Erythroblast (primary cell): Measurements from ENCODE around the gene PRKCE.

Experiments
- DNase-seq, 2 experiments: peaks; one replicate each; lab custom pipeline; 2025; lab: John Stamatoyannopoulos, UW
- GATA1 ChIP-seq: IDR thresholded peaks from 2 replicates; pipeline ENCODE4 v1.6.1; 2011; ENCODE audit warnings: low read depth, mild to moderate bottlenecking, control low read depth, low read length, moderate library complexity
- POLR2A ChIP-seq: IDR thresholded peaks from 2 replicates; pipeline ENCODE4 v1.6.1; 2011; ENCODE audit warnings: mild to moderate bottlenecking, low read length

Gene PRKCE

DNA sequence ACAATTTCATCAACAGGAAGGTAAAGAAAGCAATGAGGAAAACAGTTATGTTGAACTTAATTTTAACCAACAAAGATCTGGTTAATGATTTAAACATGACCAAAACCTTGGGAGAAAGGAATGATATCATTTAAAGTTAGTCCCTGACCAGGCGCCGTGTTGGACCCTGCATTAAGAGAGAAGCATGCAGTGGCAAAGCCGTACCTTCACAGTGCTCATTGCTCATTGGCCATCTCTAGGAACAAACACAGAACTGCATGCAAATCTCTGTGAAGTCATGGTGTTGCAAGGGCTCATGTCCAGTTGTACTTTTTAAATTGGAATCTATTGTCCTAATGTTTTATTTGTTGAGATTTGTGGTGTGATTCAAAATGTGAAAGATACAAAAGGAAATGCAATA is 28.4 kb upstream of the PRKCE start:
- TF ChIP-seq GATA1 (no peak), POLR2A (no peak)
- DNase-seq, result no peak

DNA sequence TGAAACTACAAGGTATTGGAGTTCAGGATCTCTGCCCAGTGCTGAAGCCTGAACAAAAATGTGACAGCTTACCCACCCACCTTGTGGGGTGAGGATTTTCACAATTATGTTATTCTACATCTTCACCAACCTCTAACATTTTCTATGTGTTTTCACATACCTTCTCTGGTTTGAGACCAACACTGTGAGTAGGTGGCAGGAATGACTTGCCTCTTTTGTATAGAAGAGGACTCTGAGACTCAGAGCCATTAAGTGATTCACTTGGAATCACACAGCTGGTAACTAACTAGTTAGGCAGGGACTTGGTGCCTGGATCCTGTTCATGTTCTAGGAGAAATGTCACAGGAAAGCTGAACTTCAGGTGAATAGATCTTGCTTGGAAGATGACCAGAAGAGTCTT is 25.7 kb upstream of the PRKCE start:
- TF ChIP-seq GATA1, result no peak
- no peak for TF ChIP-seq POLR2A
- DNase-seq, result no peak

DNA sequence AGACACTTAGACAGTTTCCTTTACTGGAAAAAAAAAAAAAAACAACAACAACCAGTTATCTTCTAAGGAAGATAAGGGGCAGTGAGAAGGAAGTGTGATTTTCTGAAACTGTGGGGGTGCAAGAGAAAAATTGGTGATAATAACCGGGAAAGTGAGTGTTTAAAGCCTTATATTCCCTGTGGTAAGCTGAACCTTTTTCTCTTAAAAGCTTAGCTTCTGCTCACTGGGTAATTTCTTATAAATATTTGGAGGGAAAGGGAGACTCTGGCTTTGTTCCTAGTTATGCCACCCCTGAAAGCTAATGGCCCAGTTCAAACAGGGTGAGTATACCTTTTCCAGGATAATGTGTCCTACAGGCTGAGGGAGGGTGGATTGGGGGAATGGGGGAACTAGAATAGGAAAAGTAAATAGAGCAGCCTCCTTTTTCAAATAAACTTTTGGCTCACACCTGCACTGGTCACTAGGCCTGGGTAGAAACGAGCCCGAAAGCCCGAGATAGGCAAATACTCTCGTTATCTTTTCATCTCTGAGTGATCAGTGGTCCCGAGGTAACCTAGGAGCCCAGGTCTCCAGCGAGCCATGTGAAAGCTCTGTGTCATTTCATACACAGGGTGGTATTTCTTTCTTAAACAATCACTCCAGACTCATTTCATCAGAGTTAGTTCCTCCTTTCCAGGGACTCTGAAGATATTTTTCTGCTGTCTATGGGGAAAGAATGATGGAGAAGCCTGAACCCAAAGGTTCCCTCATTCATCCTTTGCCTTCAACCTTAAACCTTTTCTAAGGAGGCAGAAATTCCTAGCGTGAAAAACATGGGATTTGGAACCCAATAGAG is 24.9 kb upstream of the PRKCE start:
- TF ChIP-seq GATA1 (no peak), POLR2A (no peak)
- DNase-seq, result no peak

DNA sequence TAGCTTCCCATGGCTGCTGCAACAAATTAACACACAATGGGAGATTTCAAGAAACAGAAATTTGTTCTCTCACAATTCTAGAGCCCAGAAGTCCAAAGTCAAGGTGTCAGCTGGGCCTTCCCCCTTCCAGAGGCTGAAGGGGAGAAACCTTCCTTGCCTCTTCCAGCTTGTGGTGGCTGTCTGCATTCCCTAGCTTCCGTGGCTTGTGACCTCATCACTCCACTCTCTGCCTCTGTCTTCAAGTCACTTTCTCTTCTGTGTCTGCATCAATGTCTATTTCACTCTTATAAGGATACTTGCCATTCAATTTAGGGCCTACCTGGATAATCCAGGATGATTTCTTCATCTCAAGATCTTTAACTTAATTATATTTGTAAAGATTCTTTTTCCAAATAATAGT is 23.6 kb upstream of the PRKCE start:
- no peak for DNase-seq
- TF ChIP-seq GATA1 (no peak), POLR2A (no peak)

DNA sequence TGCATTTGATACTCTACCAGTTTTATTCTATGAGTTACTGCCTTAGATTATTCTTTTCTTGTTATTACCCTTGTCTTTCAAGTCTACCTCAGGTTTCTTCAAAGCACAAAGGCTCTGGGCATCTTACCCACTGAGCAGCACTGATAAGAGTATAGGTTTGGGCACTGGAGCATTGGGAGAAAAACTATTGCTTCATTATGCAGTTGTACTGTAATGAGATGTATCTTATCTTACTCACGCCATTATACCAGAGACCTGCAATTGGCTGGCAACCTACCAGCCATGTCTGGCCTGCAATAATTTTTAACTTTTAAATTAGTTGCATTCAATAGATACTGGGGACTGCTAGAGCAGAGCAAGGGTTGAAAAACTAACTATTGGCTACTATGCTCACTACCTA is 21.5 kb upstream of the PRKCE start:
- TF ChIP-seq POLR2A (no peak), GATA1 (no peak)
- no peak for DNase-seq

DNA sequence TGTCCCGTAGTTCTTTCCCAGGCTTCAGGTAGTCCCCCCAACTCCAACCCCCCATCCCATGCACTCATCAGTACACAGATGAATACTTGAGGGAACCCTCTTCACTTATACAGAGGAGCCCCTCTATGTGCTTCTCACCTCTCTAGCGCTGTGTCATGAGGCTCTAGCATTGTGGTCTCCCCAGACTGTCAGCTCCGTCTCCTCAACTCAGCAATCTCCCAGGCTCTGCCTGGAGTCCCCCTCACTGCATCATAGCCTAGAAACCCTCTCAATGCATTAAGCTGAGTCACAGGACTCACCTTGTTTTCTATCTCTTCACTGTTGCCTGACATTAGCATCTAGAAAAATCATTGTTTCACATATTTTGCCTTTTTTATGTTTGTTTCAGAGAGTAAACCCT is 20.2 kb upstream of the PRKCE start:
- TF ChIP-seq POLR2A (no peak), GATA1 (no peak)
- no peak for DNase-seq

DNA sequence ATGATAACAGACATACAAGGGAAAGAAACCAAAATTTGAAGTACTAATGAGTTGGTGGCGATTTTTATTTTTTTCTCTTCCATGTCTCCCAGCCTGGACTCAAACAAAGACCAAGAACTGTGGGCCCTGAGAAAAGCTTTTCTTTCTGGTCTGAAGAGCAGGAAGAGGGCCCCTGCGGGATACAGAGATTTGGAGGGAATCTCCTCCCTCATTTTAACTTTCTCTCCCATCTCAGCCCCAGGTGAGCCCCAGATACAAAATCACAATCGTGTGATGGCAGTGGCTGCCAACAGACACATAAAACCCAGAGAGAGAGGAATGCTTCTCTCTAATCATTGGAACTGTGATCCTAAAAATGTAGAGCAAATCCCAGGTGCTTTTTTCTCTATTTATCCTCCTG is 19.5 kb upstream of the PRKCE start:
- no peak for DNase-seq
- no peak for TF ChIP-seq POLR2A
- TF ChIP-seq GATA1, result no peak

DNA sequence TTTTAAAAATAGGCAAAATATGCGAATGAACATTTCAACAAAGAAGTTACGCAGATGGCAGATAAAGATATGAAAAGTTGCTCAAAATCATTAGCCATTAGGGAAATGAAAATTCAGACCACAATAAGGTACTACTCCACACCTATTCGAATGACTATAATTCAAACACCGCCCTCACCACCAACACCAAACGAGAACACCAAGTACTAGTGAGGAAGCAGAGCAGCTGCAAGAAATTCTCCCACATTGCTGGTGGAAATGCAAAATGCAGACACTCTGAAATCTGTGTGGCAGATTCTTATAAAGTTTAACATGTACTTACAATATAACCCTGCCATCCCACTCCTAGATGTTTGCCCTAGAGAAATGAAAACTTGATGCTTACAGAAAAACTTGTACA is 17.3 kb upstream of the PRKCE start:
- no peak for TF ChIP-seq POLR2A
- no peak for TF ChIP-seq GATA1

DNA sequence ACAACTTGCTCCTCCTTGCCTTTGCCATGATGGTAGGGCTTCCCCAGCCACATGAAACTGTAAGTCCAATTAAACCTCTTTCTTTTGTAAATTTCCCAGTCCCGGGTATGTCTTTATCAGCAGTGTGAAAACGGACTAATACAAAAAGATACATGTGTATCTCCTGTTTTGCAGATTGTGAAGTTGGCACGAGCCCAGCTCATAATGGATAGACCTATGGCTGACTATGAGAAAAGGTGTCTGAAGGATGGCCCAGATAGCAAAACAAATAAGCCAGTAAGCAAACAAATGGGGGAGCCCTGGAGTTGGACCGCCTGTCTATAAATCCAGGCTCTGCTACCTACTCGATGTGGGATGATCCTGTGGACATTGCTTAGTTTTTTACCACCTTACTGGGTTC is 15.5 kb upstream of the PRKCE start:
- peak in 1 of 2 experiments; percentile 16 for DNase-seq
- TF ChIP-seq POLR2A (no peak), GATA1 (no peak)

More for the DNA sequence above, 17.3 kb upstream of the PRKCE start:
- DNase-seq, result no peak

DNA sequence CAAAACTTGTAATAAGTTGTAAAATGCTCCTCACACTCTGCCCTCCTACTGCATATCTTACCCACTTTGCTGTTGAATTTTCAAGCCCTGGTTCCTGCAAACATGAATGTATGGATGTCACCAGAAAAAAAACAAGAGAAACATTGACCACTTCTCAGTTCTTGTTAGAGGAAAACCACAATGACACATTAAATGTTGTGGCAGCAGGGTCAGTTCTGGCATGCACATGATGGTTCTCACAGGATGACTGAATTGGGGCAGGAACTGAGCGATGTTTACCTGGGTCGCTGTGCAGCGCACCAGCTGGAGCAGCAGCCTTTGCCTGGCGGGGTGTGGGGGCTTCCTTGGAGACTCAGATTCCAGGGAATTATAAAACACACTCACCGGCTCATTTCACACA is 14.0 kb upstream of the PRKCE start:
- DNase-seq, result no peak
- TF ChIP-seq GATA1 (no peak), POLR2A (no peak)

DNA sequence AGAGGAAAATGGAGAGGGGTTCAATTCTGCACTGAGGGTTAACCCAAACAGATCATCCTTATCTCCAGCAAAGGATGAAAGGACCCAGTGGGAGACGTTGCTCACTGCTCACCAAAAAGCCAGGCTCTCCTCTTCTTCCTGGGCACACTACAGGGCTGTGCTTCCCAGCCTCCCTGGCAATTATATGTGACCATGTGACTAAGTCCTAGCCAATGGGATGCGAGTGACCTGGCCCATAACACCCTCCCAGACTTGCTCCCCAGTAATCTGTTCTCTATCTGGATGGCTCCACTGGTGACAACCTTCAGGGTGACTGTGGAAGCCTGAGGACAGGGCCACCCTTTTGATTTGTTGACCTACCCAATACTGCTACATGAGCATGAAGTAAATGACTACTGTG is 10.9 kb upstream of the PRKCE start:
- DNase-seq, result no peak
- TF ChIP-seq GATA1, result no peak
- TF ChIP-seq POLR2A, result no peak

DNA sequence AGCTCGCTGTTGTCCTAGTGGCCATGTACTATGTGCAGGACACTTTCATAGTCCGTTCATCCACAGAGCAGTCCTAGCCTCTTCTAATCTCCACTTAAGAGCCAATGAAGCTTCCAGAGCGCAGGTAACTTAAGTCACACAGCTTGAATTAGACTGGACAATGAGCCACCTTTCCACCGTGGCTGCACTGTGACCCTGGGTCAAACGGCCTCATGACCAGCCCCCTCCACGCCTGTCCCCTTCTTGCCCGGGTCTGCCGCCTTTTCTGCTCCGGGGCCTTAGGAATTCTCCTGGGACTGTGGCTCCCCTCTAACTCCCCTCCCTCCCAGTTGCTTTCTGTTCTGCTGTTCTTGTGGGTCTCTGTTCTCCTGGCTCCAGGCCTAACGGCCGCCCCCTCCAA is 8.4 kb upstream of the PRKCE start:
- DNase-seq, result no peak
- TF ChIP-seq GATA1 (no peak), POLR2A (no peak)

DNA sequence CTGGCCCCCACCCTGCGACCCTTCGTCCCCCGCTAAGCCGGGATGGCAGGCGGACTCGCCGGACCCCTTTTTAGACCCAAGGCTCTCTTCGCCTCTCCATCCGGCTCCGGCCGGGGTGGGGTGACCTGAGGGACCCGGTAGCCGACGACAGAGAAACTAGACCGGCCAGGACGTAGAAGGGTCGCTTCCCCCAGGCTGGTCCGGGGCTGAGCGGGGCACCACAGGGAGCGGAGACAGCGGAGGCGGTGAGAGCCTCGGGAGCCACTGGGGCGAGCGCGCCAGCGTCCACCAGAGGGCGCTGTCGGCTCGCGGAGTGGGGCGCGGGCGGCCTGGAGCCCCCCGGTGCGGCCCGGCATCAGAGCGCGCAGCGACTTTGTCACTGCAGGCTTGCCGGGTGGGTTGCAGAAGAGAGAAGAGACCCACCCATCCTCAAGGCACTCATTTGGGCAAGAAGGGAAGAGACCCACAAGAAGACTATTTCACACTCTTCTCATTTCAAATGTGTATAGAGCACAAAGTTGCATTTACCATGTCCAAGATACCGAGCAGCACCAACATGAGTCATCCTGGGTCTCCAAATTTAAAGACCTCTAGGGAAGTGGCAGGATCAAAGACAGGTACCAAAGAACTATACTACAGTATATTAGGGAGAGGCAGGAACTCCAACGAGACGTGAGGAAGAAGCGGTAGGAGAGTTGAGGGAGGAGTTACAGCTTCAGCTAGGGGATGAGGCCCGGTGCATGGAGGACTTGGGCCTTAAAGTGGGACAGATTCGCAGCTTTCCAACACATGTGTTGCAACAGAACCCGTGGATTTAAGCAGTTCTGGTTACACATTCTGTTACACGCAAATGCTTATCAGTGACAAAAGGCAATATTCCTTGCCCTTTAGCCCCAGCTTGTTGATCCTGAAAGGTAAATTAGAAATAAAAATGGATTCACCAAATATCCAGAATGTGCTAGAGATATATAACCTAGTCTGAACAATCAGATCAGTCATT is 7.6 kb upstream of the PRKCE start:
- TF ChIP-seq GATA1 (no peak), POLR2A (no peak)
- peak; percentile 57 to 78 for DNase-seq

DNA sequence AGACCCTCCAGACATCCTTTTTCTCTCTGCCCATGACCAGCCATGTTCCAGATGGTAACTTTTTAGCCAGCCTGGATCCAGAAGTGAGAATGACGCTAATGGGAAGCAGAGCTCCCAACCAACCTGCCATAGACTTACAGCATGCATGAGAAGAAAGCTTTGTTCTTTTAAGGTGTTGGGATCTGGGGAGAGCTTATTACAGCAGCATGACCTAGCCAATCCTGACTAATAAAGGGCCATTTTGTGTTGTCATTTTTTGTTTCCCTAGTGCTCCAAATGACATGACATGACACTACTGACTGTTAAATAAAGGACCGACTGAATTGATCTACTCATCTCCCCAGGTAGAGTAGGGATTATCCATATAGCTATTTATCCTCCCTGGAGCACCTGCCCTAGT is 5.2 kb upstream of the PRKCE start:
- TF ChIP-seq GATA1 (no peak), POLR2A (no peak)
- DNase-seq, result no peak
